Suprapubic skin (tissue), 4 donors: ENCODE measurements around the gene QPCT.

Experiments used
- POLR2A ChIP-seq, 2 donors: fragments of 450-650 bp; IDR thresholded peaks; one replicate each; pipeline ENCODE4 v1.6.1; 2017; ENCODE audit warnings: antibody characterized with exemption in 2 of 2, mild to moderate bottlenecking in 2 of 2, moderate library complexity in 2 of 2
- POLR2AphosphoS5 ChIP-seq, 3 donors: sonication (generic); formaldehyde crosslinking; IDR thresholded peaks; one replicate each; pipeline ENCODE4 v1.6.1; 2017; ENCODE audit warnings: antibody characterized with exemption in 3 of 3
- TF ChIP-seq, protein P1 (sequence below), 2 donors: fragments of 200-600 bp in 1 of 2; fragments of 450-650 bp in 1 of 2; sonication (generic) in 1 of 2; IDR thresholded peaks; one replicate each; pipeline ENCODE4 v1.5.1; 2016 to 2019; ENCODE audit warnings: antibody characterized with exemption in 2 of 2, mild to moderate bottlenecking in 1 of 2, moderate library complexity in 1 of 2

DNA sequence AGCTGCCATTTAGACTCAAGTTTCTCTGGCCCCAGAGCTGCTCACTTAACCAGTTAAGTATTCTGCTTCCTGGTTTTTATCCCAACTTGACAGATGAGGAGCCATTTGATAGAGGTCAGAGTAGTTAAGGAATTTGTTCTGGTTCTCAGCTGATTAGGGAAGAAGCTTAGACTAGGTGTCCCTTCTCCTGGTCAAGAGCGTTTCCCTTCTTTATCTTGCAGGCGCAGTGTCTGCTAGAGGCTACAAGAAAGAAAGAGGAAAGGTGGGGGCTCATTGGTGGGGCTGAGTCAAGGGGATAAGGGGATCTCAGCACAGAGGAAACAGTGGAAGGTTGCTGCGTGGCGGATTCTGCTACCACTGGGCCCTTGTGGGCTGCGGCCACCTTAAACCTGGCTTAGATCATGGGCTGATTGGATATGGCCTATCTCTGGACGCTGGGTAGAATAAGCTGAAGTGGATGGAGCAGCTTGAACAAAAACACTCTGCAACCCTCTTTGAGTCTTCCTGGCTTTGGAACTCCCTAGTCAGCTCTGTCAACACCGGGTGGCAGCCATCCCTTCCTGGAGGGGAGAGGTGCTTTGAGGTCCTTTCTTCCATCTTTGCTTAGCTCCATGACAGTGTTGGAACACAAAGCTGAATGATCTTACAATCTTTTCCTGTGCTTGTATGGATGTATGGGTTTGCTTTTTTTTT lies 70.8 kb downstream of the QPCT start:
- TF ChIP-seq, protein P1, sequence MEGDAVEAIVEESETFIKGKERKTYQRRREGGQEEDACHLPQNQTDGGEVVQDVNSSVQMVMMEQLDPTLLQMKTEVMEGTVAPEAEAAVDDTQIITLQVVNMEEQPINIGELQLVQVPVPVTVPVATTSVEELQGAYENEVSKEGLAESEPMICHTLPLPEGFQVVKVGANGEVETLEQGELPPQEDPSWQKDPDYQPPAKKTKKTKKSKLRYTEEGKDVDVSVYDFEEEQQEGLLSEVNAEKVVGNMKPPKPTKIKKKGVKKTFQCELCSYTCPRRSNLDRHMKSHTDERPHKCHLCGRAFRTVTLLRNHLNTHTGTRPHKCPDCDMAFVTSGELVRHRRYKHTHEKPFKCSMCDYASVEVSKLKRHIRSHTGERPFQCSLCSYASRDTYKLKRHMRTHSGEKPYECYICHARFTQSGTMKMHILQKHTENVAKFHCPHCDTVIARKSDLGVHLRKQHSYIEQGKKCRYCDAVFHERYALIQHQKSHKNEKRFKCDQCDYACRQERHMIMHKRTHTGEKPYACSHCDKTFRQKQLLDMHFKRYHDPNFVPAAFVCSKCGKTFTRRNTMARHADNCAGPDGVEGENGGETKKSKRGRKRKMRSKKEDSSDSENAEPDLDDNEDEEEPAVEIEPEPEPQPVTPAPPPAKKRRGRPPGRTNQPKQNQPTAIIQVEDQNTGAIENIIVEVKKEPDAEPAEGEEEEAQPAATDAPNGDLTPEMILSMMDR (IDR thresholded peaks at IDR 0.05) = no peak
- TF ChIP-seq POLR2A (IDR thresholded peaks at IDR 0.05) (no peak), POLR2AphosphoS5 (IDR thresholded peaks at IDR 0.05) (no peak)
